HepG2 (cell line): ENCODE data around the gene AKR1C3. TPM values are rescaled to one million over a fixed set of nuclear protein-coding genes. Genes with fewer than 3 reads are reported as not detected.

Source experiments
- ARHGAP35 ChIP-seq: sonication (generic); formaldehyde crosslinking; IDR thresholded peaks from 2 replicates; pipeline ENCODE4 v1.9.0; 2022; ENCODE audit warnings: mild to moderate bottlenecking, inconsistent platforms, moderate library complexity, missing genetic modification reagents, borderline replicate concordance
- CBX2 ChIP-seq, 2 experiments: fragments of 200-600 bp in 1 of 2; sonication (generic); formaldehyde crosslinking in 1 of 2; IDR thresholded peaks; 2 replicates each; pipeline versions ENCODE4 v1.7.0 to v1.8.1; 2018 to 2022; ENCODE audit warnings: low read depth in 2 of 2, low read length in 1 of 2, mild to moderate bottlenecking in 1 of 2, missing genetic modification reagents in 1 of 2
- CSRNP1 ChIP-seq: sonication (generic); formaldehyde crosslinking; IDR thresholded peaks from 2 replicates; pipeline ENCODE4 v1.8.1; 2023; ENCODE audit warnings: mild to moderate bottlenecking, missing genetic modification reagents
- GPBP1L1 ChIP-seq: sonication (generic); formaldehyde crosslinking; IDR thresholded peaks from 2 replicates; pipeline ENCODE4 v1.5.0; 2020; ENCODE audit warnings: mild to moderate bottlenecking, missing genetic modification reagents
- HNF1B ChIP-seq: sonication (generic); formaldehyde crosslinking; IDR thresholded peaks from 2 replicates; pipeline ENCODE4 v1.5.1; 2020; ENCODE audit warnings: mild to moderate bottlenecking, moderate library complexity, missing genetic modification reagents
- HNRNPUL1 ChIP-seq: fragments of 200-400 bp; formaldehyde crosslinking; IDR thresholded peaks from 2 replicates; pipeline ENCODE4 v1.6.1; 2017; ENCODE audit warnings: low read depth, mild to moderate bottlenecking, low read length, moderate library complexity
- KDM5A ChIP-seq: fragments of 200-600 bp; sonication (generic); IDR thresholded peaks from 2 replicates; pipeline ENCODE4 v1.7.0; 2018; ENCODE audit warnings: antibody characterized with exemption, mild to moderate bottlenecking, low read length, borderline replicate concordance
- NR2F6 ChIP-seq, 2 experiments: IDR thresholded peaks; 2 replicates each; pipeline ENCODE4 v1.6.1; 2016; ENCODE audit warnings: antibody characterized with exemption in 1 of 2, mild to moderate bottlenecking in 1 of 2
- SIX1 ChIP-seq: sonication (generic); formaldehyde crosslinking; IDR thresholded peaks from 2 replicates; pipeline ENCODE4 v1.4.0; 2020; ENCODE audit warnings: missing genetic modification reagents, borderline replicate concordance
- SOX13 ChIP-seq, 3 experiments: fragments of 450-650 bp in 1 of 3; sonication (generic) in 1 of 3; formaldehyde crosslinking in 1 of 3; IDR thresholded peaks in 2 of 3; conservative IDR thresholded peaks in 1 of 3; 2 replicates each; pipeline versions ENCODE4 v1.5.0 to v1.6.1; 2016 to 2020; ENCODE audit warnings: antibody characterized with exemption in 1 of 3, mild to moderate bottlenecking in 1 of 3, missing compliant biosample characterization in 1 of 3, missing genetic modification reagents in 1 of 3, moderate library complexity in 1 of 3
- TAF15 ChIP-seq: fragments of 200-400 bp; formaldehyde crosslinking; IDR thresholded peaks from one replicate; pipeline ENCODE4 v1.6.1; 2018; ENCODE audit warnings: mild to moderate bottlenecking, low read depth, low read length; ENCODE audit not compliant: poor library complexity, severe bottlenecking
- TARDBP ChIP-seq: sonication (generic); formaldehyde crosslinking; IDR thresholded peaks from 2 replicates; pipeline ENCODE4 v1.8.0; 2022; ENCODE audit warnings: mild to moderate bottlenecking, missing genetic modification reagents
- TFDP2 ChIP-seq: sonication (generic); formaldehyde crosslinking; IDR thresholded peaks from 2 replicates; pipeline ENCODE4 v1.4.0; 2020; ENCODE audit warnings: missing genetic modification reagents
- ZMAT5 ChIP-seq: sonication (generic); formaldehyde crosslinking; IDR thresholded peaks from 2 replicates; pipeline ENCODE4 v1.5.0; 2020; ENCODE audit warnings: mild to moderate bottlenecking, low read depth, missing genetic modification reagents, borderline replicate concordance
- ZNF580 ChIP-seq: IDR thresholded peaks from 2 replicates; pipeline ENCODE4 v1.6.1; 2016; ENCODE audit warnings: low read depth, borderline replicate concordance
- ZNF609 ChIP-seq: sonication (generic); formaldehyde crosslinking; IDR thresholded peaks from 2 replicates; pipeline ENCODE4 v1.4.0; 2020; ENCODE audit warnings: mild to moderate bottlenecking, missing genetic modification reagents, borderline replicate concordance
- polyA plus RNA-seq, 8 experiments: library from polyadenylated mRNA; depleted of rRNA in 3 of 8; stranded (reverse) in 7 of 8; unstranded in 1 of 8; fragments of >200 nt; fragmentation: Illumina TruSeq in 4 of 8; extraction: Trizol in 4 of 8; gene quantifications; 2 replicates each; pipeline versions ENCODE4 v1.2.1 to v1.2.3, GENCODE V29; 2011 to 2016; ENCODE audit warnings: low read depth in 4 of 8, missing spikeins in 1 of 8, mixed read lengths in 1 of 8; ENCODE audit not compliant: insufficient read depth in 1 of 8
- total RNA-seq, 5 experiments: library from RNA; depleted of rRNA; stranded (reverse); fragments of >200 nt; fragmentation: Illumina TruSeq; extraction: Trizol; gene quantifications; 2 replicates each; pipeline ENCODE4 v1.2.3, GENCODE V29; 2016; ENCODE audit warnings: low read depth in 1 of 5

The AKR1C3 gene
- total and polyA plus RNA-seq, 2 of the 13 experiments (the other 11 are each of a cell fraction or from before 2014, with no cell fraction given): 368 to 532 TPM

GRCh38 chr10:5146920-5147254, 52.7 kb downstream of the AKR1C3 start (continued):
- no peak for TF ChIP-seq GPBP1L1
- TF ChIP-seq ARHGAP35: 0 out of 2 replicates have a peak, but pooled peaks have one; percentile 74
- no peak for TF ChIP-seq SIX1 (CRISPR knock-in tag)
- TF ChIP-seq NR2F6 (IDR thresholded peaks at IDR 0.05): no peak
- no peak for TF ChIP-seq NR2F6 (CRISPR knock-in tag; IDR thresholded peaks at IDR 0.05)
- TF ChIP-seq CSRNP1: peak; percentile 54; the same call in 1 of the 2 replicates
- no peak for TF ChIP-seq TARDBP (CRISPR knock-in tag)
- TF ChIP-seq TFDP2 (CRISPR knock-in tag): no peak; the same call in 1 of the 2 replicates
- no peak for TF ChIP-seq ZNF609
- no peak for TF ChIP-seq SOX13 (IDR thresholded peaks at IDR 0.05)
- no peak for TF ChIP-seq SOX13 (CRISPR knock-in tag; conservative IDR thresholded peaks at IDR 0.05 in 1 of 2, IDR thresholded peaks at IDR 0.05 in 1 of 2)
- TF ChIP-seq ZNF580: no peak
- no peak for TF ChIP-seq HNF1B (CRISPR knock-in tag)
- TF ChIP-seq ZMAT5 (CRISPR knock-in tag): no peak
- TF ChIP-seq HNRNPUL1: no peak
- no peak for TF ChIP-seq TAF15
- TF ChIP-seq CBX2 (IDR thresholded peaks at IDR 0.05; ENCODE audit: low read depth, low read length): no peak
- no peak for TF ChIP-seq CBX2 (CRISPR knock-in tag; IDR thresholded peaks at IDR 0.05; ENCODE audit: low read depth)
- no peak for TF ChIP-seq KDM5A
